ENCODE results near the gene SLC7A14.

SLC7A14 gene

GRCh38 chr3:170431054-170431453 is 154.8 kb downstream of the SLC7A14 start:
- DNase-seq (ENCODE audit: low read depth in 3 of 3, low spot score in 1 of 3): no peak

GRCh38 chr3:170429050-170429449 is 156.8 kb downstream of the SLC7A14 start:
- no peak for DNase-seq (ENCODE audit: low read depth in 3 of 3, low spot score in 1 of 3)

- no peak for DNase-seq (ENCODE audit: low read depth in 3 of 3, low spot score in 1 of 3)
Observed at GRCh38 chr3:170428095-170428494, 157.8 kb downstream of the SLC7A14 start.

GRCh38 chr3:170426240-170426797 is 159.6 kb downstream of the SLC7A14 start:
- no peak for DNase-seq (ENCODE audit: low read depth in 3 of 3, low spot score in 1 of 3)

- DNase-seq (ENCODE audit: low read depth in 3 of 3, low spot score in 1 of 3): no peak
Observed at GRCh38 chr3:170425491-170426239, 160.2 kb downstream of the SLC7A14 start.

GRCh38 chr3:170424879-170425278 is 161.0 kb downstream of the SLC7A14 start:
- DNase-seq (ENCODE audit: low read depth in 3 of 3, low spot score in 1 of 3): no peak

GRCh38 chr3:170423001-170423615 is 162.8 kb downstream of the SLC7A14 start:
- no peak for DNase-seq (ENCODE audit: low read depth in 3 of 3, low spot score in 1 of 3)

GRCh38 chr3:170421758-170422157 is 164.1 kb downstream of the SLC7A14 start:
- no peak for DNase-seq (ENCODE audit: low read depth in 3 of 3, low spot score in 1 of 3)

- DNase-seq (ENCODE audit: low read depth in 3 of 3, low spot score in 1 of 3): no peak
Observed at GRCh38 chr3:170421111-170421641, 164.7 kb downstream of the SLC7A14 start.

GRCh38 chr3:170420307-170420821 is 165.5 kb downstream of the SLC7A14 start:
- DNase-seq (ENCODE audit: low read depth in 3 of 3, low spot score in 1 of 3): no peak

GRCh38 chr3:170419557-170420087 is 166.3 kb downstream of the SLC7A14 start:
- DNase-seq (ENCODE audit: low read depth in 3 of 3, low spot score in 1 of 3): no peak

GRCh38 chr3:170418422-170419398 is 167.2 kb downstream of the SLC7A14 start, which contains the start of gene CLDN11:
TSS of gene CLDN11 (plus strand) at chr3:170418868. CDS start at chr3:170419067, 199 bp downstream.
- no peak for DNase-seq (ENCODE audit: low read depth in 3 of 3, low spot score in 1 of 3)

- DNase-seq (ENCODE audit: low read depth in 3 of 3, low spot score in 1 of 3): no peak
Observed at GRCh38 chr3:170417090-170417489, 168.8 kb downstream of the SLC7A14 start.

- DNase-seq (ENCODE audit: low read depth in 3 of 3, low spot score in 1 of 3): no peak
Observed at GRCh38 chr3:170414202-170414663, 171.6 kb downstream of the SLC7A14 start.

- DNase-seq (ENCODE audit: low read depth in 3 of 3, low spot score in 1 of 3): no peak
Observed at GRCh38 chr3:170413291-170413690, 172.6 kb downstream of the SLC7A14 start.

GRCh38 chr3:170410428-170411029 is 175.3 kb downstream of the SLC7A14 start:
- DNase-seq (ENCODE audit: low read depth in 3 of 3, low spot score in 1 of 3): no peak
